Right renal pelvis (tissue), 4 donors: ENCODE results near the gene IRGM. TPM values are rescaled to one million over a fixed set of nuclear protein-coding genes. Genes with fewer than 3 reads are reported as not detected.

Source experiments
- DNase-seq, 4 donors: peaks; one replicate each; pipeline ENCODE4 v3.0.0-alpha.2; 2013; ENCODE audit warnings: low read depth in 4 of 4, low spot score in 3 of 4, missing footprints in 1 of 4
- polyA plus RNA-seq, 4 donors: library from polyadenylated mRNA; unstranded; fragments of 120-200 nt; gene quantifications; one replicate each; pipeline ENCODE4 v1.2.1, GENCODE V29; 2013; ENCODE audit not compliant: insufficient read length in 4 of 4

Gene IRGM
- polyA plus RNA-seq, 4 donors, result 0.48 to 1.2 (median 0.75) TPM

DNA sequence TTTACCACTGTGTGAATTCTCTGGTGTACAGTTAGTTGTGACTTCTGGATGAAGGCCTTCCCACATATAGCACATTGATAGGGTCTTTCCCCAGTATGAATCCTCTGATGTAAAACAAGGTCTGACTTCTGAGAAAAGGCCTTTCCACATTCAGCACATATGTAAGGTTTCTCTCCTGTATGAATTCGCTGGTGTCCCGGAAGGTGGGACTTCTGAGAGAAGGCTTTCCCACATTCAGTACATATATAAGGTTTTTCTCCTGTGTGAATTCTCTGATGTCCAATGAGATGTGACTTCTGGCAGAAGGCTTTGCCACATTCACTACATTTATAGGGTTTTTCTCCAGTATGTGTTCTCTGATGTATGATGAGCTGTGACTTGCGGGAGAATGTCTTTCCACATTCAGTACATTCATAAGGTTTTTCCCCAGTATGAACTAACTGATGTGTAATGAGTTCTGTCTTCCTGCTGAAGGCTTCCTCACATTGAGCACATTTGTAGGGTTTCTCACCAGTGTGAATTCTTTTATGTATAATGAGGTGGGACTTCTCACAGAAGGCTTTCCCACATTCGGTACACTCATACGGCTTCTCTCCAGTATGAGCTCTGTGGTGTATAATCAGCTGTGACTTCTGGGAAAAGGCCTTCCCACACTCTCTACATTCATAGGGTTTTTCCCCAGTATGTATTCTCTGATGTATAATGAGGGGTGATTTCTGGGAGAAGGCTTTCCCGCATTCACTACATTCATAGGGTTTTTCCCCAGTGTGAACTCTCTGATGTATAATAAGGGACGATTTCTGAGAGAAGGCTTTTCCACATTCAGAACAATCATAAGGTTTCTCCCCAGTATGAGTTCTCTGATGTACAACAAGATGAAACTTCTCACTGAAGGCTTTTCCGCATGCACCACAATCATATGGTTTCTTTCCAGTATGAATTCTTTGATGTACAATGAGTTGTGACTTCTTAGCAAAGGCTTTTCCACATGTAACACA, 49.4 kb downstream of the IRGM start:
- DNase-seq, result no peak

Other genes starting within 250 kb of the IRGM start
- gene SYNPO, start 205.9 kb upstream of the IRGM start, polyA plus RNA-seq, result 100 to 1,000 TPM in 3 of 4 donors, 10 to 100 TPM in 1; 97.9 to 127 (median 110) TPM
- 1 to 10 TPM; 5.4 to 6.4 (median 6.3) TPM for gene MYOZ3, start 185.3 kb upstream of the IRGM start, polyA plus RNA-seq
- gene RBM22, start 145.5 kb upstream of the IRGM start, polyA plus RNA-seq, result 10 to 100 TPM; 71.7 to 85.4 (median 83.1) TPM
- 10 to 100 TPM; 52.4 to 64.3 (median 63.0) TPM for gene DCTN4, start 87.5 kb upstream of the IRGM start, polyA plus RNA-seq
- gene SMIM3, start 67.8 kb upstream of the IRGM start, polyA plus RNA-seq, result 10 to 100 TPM; 22.9 to 26.1 (median 24.6) TPM
- 10 to 100 TPM; 31.6 to 48.7 (median 42.7) TPM for gene ZNF300, start 58.5 kb downstream of the IRGM start, polyA plus RNA-seq
- 1,000 to 10,000 TPM; 1,069 to 1,625 (median 1,367) TPM for gene GPX3, start 174.1 kb downstream of the IRGM start, polyA plus RNA-seq
- 10 to 100 TPM; 62.1 to 75.7 (median 67.6) TPM for gene TNIP1, start 234.5 kb downstream of the IRGM start, polyA plus RNA-seq